ENCODE results near the gene MCU. TPM values are rescaled to one million over a fixed set of nuclear protein-coding genes. Genes with fewer than 3 reads are reported as not detected.
A peak's percentile ranks its signal among the peaks of the same experiment; 100 is the strongest.

MCU gene
- total and polyA plus RNA-seq, 2 of the 4 experiments (the other 2 are of a cell fraction) = 36.2 to 36.7 TPM

DNA sequence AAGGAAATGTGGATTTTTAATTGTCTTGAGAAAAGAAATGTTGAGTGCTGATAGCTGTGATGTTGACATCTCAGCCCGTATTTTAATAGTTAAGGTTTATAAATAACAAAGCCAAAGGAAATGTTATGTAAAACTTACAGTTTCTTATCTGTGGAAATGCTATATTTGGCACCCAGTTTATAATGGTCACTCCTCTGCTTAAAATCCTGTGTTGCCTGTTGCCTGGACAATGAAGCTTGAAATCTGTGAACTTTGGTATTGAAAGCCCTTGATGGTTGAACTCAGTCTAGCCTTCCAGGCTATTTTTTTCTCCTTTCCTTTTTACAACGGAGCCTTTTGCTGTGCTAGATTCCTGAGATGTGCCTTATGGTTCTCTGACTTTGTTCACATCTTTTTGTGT lies 46.5 kb downstream of the MCU start:
- ChIA-PET POLR2A (ENCODE audit: unreplicated experiment) (no interaction called here), CTCF (no interaction called here)
- no peaks in the 10 kb centered on the region for H3K9me3 ChIP-seq (ENCODE audit: control insufficient read depth, insufficient read depth, low read length)
- no peak overlapping the region for H2AFZ ChIP-seq (replicated peaks; ENCODE audit: low read length, poor library complexity)
- no peaks in the 10 kb centered on the region for H3K36me3 ChIP-seq (ENCODE audit: control insufficient read depth, insufficient read depth, low read length)
- TF ChIP-seq MAFK (IDR thresholded peaks at IDR 0.05; ENCODE audit: low read depth, low read length) = no peak
- no peak for TF ChIP-seq NFE2L2 (IDR thresholded peaks at IDR 0.05; ENCODE audit: low read depth, low read length)
- no peak for TF ChIP-seq RFX5 (IDR thresholded peaks at IDR 0.05; ENCODE audit: low read depth, low read length)
- TF ChIP-seq RCOR1 (IDR thresholded peaks at IDR 0.05; ENCODE audit: insufficient replicate concordance, low read length) = no peak
- no peak for TF ChIP-seq BHLHE40 (IDR thresholded peaks at IDR 0.05; ENCODE audit: low read depth, low read length)
- TF ChIP-seq, protein P1, sequence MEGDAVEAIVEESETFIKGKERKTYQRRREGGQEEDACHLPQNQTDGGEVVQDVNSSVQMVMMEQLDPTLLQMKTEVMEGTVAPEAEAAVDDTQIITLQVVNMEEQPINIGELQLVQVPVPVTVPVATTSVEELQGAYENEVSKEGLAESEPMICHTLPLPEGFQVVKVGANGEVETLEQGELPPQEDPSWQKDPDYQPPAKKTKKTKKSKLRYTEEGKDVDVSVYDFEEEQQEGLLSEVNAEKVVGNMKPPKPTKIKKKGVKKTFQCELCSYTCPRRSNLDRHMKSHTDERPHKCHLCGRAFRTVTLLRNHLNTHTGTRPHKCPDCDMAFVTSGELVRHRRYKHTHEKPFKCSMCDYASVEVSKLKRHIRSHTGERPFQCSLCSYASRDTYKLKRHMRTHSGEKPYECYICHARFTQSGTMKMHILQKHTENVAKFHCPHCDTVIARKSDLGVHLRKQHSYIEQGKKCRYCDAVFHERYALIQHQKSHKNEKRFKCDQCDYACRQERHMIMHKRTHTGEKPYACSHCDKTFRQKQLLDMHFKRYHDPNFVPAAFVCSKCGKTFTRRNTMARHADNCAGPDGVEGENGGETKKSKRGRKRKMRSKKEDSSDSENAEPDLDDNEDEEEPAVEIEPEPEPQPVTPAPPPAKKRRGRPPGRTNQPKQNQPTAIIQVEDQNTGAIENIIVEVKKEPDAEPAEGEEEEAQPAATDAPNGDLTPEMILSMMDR (conservative IDR thresholded peaks at IDR 0.05; ENCODE audit: low read depth, low read length) = no peak
- TF ChIP-seq RAD21 (IDR thresholded peaks at IDR 0.05; ENCODE audit: low read length) = no peak
- no peak for TF ChIP-seq POLR2A (IDR thresholded peaks at IDR 0.05; ENCODE audit: low read depth, low read length)
- TF ChIP-seq CEBPB (IDR thresholded peaks at IDR 0.05; ENCODE audit: low read depth, low read length) = no peak
- TF ChIP-seq, protein P2, sequence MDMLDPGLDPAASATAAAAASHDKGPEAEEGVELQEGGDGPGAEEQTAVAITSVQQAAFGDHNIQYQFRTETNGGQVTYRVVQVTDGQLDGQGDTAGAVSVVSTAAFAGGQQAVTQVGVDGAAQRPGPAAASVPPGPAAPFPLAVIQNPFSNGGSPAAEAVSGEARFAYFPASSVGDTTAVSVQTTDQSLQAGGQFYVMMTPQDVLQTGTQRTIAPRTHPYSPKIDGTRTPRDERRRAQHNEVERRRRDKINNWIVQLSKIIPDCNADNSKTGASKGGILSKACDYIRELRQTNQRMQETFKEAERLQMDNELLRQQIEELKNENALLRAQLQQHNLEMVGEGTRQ (IDR thresholded peaks at IDR 0.05; ENCODE audit: low read depth, low read length) = no peak
- TF ChIP-seq MAZ (IDR thresholded peaks at IDR 0.05; ENCODE audit: borderline replicate concordance, low read depth, low read length) = no peak
- TF ChIP-seq FOS (IDR thresholded peaks at IDR 0.05; ENCODE audit: low read depth, low read length) = no peak
- TF ChIP-seq, protein P3, sequence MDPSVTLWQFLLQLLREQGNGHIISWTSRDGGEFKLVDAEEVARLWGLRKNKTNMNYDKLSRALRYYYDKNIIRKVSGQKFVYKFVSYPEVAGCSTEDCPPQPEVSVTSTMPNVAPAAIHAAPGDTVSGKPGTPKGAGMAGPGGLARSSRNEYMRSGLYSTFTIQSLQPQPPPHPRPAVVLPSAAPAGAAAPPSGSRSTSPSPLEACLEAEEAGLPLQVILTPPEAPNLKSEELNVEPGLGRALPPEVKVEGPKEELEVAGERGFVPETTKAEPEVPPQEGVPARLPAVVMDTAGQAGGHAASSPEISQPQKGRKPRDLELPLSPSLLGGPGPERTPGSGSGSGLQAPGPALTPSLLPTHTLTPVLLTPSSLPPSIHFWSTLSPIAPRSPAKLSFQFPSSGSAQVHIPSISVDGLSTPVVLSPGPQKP (IDR thresholded peaks at IDR 0.05; ENCODE audit: borderline replicate concordance, low read depth, low read length) = no peak
- H2AK5ac ChIP-seq (ENCODE audit: low read depth, low read length) = no peak overlapping the region
- ATAC-seq (ENCODE audit: low read depth) (0 out of 2 replicates have a peak, but pooled peaks have one; percentile 18), DNase-seq (no peak)
- peak overlapping the region; percentile 91; the same call in 1 of the 2 replicates for H3K4me2 ChIP-seq (ENCODE audit: low read depth, low read length)
- peak overlapping the region; percentile 69; the same call in 1 of the 2 replicates for H3K18ac ChIP-seq (ENCODE audit: low read depth, low read length)
- H3K9ac ChIP-seq (ENCODE audit: low read depth, low read length) = no peak overlapping the region; the same call in 1 of the 2 replicates
- 0 out of 2 replicates have a peak overlapping the region, but pooled peaks have one; percentile 3 for H2BK20ac ChIP-seq (ENCODE audit: low read depth, low read length)
- H3K14ac ChIP-seq (replicated peaks; ENCODE audit: low read depth, low read length) = peak overlapping the region; percentile 48; the same call in 1 of the 2 replicates
- H3K27me3 ChIP-seq (ENCODE audit: control insufficient read depth, insufficient read depth, low read length) = no peaks in the 10 kb centered on the region
- no peak overlapping the region for H2AK9ac ChIP-seq (replicated peaks; ENCODE audit: low read depth, low read length, poor library complexity)
- H2BK15ac ChIP-seq (ENCODE audit: low read depth, low read length) = no peak overlapping the region
- H3K9me1 ChIP-seq (ENCODE audit: insufficient read depth, low read length) = peaks cover 8% of the 10 kb centered on the region
- no TSS peak for BruUV-seq (replicated peaks)
- peaks cover 6% of the 10 kb centered on the region; the same call in 1 of the 2 replicates for H4K20me1 ChIP-seq (ENCODE audit: insufficient read depth, low read length)
- H3K4ac ChIP-seq (ENCODE audit: low read depth, low read length) = 0 out of 2 replicates have a peak overlapping the region, but pooled peaks have one; percentile 28
- peak overlapping the region; percentile 71 for H2BK5ac ChIP-seq (ENCODE audit: low read depth, low read length, poor library complexity, severe bottlenecking)
- peak overlapping the region; percentile 76; the same call in 1 of the 2 replicates for H3K23ac ChIP-seq (ENCODE audit: low read depth, low read length)
- H4K91ac ChIP-seq (ENCODE audit: insufficient read depth, low read depth, low read length) = peak overlapping the region; percentile 28; the same call in 1 of the 2 replicates
- H3K56ac ChIP-seq (ENCODE audit: extremely low read depth, insufficient read depth, low read length) = no peak overlapping the region
- no peak overlapping the region for H3K27ac ChIP-seq (ENCODE audit: insufficient read depth, low read length)
- peak overlapping the region in 1 of 2 experiments; percentile 36; a peak in 2 of 4 replicates for H4K8ac ChIP-seq (ENCODE audit: low read depth in 2 of 2, low read length in 2 of 2)
- peaks cover 22 to 72% of the 10 kb centered on the region in 2 experiments for H3K79me1 ChIP-seq (ENCODE audit: low read depth in 1 of 2, low read length in 2 of 2)
- intact Hi-C loops (cut with micrococcal nuclease) = no loop called here
- H3K4me1 ChIP-seq (ENCODE audit: control insufficient read depth, insufficient read depth, low read length) = peaks cover 18% of the 10 kb centered on the region
- no CpG with 5 or more reads among the region's 2 CpGs for WGBS, 2 experiments (ENCODE audit: extremely low coverage in 2 of 2, insufficient read length in 1 of 2)
- in situ Hi-C loops (cut with MboI; ENCODE audit: low sequenced_read_pairs) = no loop called here
- no peak overlapping the region for H4K5ac ChIP-seq (ENCODE audit: low read depth, low read length)
- H2BK120ac ChIP-seq (ENCODE audit: low read depth, low read length) = peak overlapping the region; percentile 36; the same call in 1 of the 2 replicates
- no peak overlapping the region for H3K4me3 ChIP-seq (ENCODE audit: insufficient read depth, low read depth, low read length)
- dilution Hi-C loops (cut with HindIII; ENCODE audit: low sequenced_read_pairs, unreplicated experiment) = no loop called here

Data from IMR-90 (cell line).